NCI-H82 (cell line): ENCODE results near the gene ZNF827.
A peak's percentile ranks its signal among the peaks of the same experiment; 100 is the strongest.

Experiments
- DNase-seq: peaks from one replicate; lab custom pipeline; 2025; lab: John Stamatoyannopoulos, UW

ZNF827 gene

DNA sequence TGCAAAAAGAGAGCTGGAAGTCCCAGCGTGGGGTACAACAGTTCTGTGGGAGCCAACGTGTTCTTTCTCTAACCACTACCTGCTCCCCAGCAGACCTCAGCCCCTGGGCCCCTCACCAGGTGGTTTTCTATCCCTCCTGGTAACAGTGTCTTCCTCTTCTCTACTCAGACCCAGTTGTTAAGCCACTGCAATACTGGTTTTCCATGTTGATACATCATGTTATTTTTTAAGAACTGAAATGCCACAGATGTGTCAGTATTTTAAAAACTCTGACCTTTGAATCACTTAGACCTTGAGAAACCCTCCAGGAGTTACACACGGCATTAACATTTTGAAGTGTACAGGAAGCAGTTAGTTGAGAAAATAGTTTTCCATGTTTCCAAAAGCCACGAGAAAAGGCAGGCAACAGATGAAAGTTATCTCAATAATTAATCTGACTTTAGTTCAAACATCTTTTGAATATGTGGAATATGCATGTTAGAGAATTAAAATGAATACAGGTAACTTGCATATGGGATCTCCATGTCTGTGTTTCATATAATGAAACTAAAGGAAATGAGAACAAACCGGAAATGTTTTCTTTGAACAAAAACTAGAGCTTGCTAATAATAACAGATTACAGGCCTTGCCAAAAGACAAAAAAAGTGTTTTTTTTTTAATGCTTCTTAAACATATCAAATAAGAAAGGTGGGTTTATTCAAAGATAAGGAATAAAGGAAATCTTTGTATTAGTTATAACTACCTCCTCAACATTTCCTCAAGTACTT, 108.8 kb downstream of the ZNF827 start:
- no peak for DNase-seq

DNA sequence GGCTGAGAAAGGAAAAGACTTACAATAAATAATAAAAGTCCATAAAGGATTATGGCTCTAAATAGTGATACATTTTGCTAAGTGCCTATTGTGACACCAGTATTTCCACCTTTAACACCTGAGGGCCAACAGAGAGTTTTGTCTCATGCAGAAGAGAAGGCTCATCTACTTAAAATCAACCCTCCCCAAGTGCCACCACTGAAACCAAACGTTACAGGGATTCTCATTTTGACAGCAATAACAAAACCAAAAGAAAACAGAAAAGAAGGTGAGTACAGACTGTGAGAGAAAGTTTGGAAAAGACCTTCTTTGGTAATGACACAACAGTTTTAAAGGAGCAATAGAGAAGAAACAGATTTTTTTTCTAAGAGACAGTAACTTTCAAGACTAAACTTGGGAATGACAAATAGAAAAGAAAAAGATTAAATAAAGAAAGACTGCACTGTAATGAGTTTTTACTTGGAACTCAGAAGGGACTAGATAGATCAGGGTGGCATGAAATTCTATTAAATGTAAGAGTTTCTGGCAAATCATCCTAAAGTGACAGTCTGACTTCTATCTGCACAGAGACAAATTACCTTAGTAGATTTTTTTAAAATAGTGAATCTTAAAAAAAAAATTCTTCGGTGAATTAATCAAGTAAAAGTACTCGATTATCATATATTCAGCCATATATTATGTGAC, 109.7 kb downstream of the ZNF827 start:
- no peak for DNase-seq

DNA sequence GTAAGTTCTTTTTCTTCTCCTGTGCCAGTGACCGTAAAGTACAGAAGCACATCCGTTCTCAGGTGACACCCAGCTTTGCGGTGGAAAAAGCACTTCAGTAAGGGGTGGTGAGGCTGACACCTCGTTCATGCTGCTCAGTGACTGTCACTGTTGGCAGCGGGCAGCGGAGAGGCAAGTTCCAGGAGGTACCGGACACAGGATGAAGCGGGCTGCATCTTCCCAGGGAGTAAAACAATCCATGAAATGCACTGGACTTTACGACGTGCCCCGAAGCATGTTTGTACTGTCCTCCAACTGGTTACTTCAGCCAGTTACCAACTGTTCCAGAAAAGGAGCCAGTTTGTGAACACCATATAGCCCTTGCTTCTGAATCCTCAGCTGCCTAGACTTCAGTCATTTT, 110.7 kb downstream of the ZNF827 start:
- DNase-seq = no peak

DNA sequence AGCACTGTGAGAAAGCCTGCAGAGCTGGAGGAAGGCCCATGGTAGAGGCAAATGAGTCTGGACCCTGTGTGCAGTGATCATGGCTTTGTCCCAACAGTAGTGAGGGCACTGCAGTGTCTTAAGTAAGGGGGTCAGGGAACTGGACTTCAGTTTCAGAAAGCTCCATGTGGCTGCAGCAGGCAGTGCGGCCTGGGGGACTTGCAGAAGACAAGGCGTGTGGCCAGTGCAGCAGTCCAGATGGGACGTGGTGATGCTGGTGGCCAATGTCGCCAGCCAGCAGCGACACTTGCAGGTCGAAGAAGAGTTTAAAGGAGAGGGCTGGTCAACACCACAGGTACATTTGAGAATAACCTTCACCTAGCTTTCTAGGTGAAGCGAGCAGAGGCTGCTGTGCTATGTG, 113.4 kb downstream of the ZNF827 start:
- no peak for DNase-seq

DNA sequence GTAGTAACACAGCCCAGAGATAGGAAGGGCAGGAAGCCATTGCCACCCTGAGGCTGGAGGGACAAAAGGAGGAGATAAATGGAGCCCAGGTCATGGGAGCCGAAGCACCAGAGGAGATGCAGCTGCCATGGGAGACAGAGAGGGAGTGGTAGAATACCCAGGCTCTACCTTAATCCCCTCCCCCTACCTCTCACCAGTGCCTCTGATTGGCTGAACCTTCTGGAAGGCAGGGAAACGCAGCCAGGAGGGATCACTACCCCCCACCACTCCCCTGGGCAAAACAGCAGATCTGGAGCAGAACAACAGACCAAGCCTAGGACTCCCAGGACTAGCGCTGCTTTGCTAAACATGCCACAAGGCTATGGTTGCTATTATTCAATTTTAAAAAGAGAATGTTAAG, 114.2 kb downstream of the ZNF827 start:
- peak; percentile 69 for DNase-seq

DNA sequence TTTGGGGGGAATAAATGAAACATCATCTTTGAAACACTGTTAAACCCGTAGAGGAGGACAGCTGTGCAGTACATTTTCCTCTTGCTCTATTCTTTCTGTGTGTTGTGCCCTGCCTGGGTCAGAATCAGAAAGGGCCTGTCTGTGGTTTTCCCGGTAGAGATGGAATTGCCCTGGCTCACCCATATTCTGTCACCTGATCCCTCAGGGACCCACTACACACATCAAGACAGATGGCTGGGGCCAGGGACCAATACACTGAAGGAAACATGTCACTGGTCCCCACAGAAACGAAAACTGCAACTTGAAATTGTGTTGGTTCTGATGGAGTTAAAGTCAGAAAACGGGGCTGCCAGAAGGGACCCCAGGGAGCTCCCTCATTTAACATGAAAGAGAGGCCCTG, 114.9 kb downstream of the ZNF827 start:
- DNase-seq = peak; percentile 22

DNA sequence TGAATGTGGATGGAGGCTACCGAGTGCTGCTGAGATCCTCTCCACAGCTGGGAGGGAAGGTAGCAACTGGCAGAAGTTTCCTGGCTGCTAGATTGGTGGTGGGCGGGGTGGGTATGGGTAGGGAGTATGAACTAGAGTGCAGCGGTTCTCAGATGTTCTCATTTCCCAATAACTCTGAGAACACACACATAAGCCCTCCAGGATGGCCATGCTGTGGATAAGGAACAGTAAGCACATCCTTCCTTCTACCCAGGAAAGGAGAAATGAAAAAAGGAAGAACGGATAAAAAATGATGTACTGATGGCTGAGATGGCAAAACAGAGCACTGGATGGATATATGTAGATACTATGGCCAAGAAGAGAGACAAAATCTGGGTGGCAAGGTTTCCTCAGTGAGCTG, 116.0 kb downstream of the ZNF827 start:
- DNase-seq = no peak

DNA sequence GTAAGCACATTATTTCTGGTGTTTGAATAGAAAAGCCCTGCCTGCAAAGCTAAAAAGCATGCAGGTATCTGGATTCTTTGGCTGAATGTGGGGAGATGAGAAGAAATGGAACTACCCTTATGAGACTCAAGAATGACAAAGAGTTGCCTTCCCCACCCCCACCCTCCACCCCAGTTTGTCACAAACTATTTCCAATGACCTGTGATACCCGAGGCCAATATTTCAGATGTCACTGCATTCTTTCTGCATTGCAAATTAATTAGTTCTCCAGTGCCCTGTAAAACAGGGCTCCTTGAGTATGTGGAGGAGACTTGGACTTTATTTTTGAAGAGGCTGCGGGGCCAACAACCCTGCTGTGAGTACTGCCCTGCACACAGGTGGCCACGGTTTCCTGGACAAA, 116.4 kb downstream of the ZNF827 start:
- DNase-seq = no peak

DNA sequence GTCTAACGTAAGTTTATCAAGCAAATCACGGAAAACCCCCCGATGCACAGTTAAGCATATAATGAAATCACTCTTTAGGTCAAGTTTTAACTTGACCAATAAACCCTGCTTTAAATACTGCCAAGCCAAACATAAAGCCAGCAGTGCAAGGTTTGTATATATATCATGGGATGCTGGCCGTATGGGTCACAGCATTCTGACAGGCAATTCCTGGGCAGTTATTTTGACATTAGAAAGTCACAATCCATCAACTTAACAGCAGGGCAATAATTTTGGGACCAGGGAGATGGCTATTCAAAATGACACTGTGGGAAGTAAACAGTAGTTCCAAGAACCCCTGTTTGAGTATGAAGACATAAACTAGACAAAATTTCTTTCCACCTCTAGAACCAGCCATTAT, 116.9 kb downstream of the ZNF827 start:
- no peak for DNase-seq

DNA sequence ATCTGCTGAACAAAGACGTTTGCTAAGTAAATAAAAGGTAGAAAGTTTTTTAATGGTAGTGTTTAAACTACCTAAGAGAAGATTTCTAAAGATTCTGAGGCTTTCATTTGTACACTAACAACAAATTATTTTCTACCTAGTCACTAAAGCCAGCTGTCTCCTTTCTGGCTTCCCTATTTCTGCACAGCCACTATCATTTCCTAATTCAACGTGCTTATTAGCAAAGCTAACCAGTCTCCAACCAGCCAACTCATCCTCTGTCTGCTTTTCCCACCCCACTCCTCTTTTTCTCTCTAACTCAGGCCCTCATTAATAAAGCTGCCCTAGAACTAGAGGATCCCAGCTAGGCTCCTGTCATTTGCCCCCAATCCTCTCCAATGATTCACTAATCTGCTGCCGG, 118.2 kb downstream of the ZNF827 start:
- DNase-seq = peak; percentile 11

DNA sequence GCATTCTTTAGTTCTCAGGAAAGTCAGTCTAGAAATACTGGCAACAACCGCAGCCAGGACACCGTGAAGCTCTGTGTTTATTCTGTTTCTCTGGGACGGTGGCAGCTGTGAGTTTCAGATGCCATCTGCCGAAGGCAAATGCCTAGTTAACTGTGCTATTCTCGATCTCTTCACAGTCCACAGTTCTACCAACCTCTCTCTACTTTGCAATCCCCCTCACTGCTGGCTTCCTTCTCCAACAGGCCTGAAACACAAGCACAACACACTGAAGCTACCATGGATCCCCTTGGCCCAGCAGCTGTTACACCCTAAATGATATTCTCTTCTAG, 118.8 kb downstream of the ZNF827 start:
- DNase-seq = peak; percentile 45

DNA sequence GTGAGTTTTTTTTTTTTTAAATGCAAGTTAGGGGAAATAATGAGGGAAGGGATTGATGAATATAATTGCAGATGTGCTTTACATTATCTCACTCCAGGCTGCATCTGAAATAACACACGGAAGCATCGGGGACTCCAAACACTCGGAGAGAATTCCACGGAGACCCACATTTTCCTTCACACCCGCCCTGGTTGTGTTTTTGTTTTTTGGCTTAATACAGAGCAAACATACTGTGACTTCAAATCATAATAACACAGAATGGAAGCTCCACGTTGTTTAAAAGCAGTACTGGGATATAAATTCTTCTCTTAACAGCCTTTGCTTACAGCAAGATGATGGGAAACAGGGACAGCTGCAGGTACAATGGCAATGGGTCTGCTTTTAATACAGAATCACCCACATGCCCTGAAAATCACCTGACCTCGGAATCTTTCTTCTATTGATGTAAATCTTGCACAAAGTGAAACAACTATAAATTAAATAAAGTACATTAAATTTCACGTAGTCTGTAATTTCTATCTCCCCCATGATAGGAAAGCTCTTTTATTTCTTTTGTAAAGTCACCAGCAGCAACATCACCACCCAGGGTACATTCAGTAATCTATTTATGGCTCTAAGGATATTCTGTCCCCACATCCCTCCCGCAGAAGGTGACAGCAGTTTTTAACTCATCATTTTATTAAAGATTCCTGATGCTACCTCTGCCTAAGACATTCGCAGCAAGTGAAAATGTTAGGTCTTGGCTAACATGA, 119.3 kb downstream of the ZNF827 start:
- no peak for DNase-seq

DNA sequence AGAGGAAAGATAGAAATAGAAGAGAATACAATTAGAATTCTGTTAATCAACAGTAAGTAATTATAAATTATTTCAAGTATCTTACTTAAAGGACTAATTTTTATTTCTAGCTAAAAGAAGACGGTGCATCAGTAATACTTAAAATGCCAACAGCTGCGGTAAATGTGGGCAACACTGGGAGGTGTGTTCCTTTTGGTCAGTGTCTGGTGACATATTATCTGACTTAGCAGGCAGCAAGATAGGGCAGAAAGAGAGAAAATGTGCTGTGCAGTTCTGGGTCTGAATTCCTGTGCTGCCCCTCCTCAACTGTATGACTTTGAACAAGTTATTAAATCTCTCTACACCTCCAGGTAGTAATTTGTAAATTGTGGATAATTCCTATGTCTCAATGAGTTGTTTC, 120.6 kb downstream of the ZNF827 start:
- DNase-seq = no peak

DNA sequence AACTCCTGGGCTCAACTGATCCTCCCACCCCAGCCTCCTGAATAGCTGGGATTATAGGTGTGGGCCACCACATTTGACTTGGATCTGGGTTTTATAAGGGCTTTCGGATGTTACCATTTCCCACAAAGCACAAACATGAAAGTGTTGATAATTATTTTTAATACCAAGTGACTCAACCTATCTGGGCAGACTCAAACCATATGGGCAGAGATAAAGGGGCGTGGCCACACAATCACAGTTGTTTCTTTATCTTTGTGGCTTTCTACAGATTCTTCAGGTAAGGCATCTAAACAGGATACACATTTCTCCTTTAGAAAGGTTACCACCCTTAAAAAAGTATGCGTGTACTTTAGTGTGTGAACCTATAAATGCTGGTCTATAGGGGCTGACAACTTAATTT, 122.5 kb downstream of the ZNF827 start:
- no peak for DNase-seq

DNA sequence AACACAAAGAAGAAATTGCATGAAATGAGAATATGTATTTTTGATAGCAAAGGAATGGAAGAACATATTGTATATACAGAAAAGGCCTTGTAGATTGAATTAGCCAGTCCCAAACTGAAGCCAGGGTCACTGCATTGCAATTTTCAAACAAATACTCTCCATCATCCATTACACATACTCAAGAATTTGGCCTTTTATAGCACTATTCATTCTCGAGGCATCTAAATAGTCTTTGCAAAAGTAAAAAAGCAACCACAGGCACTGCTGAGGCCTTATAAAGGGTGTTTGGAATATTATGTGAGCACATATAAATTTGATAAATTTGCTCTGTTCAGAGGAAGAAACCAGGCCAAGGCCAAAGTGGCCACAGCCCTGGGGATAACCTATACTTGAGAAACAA, 123.0 kb downstream of the ZNF827 start:
- DNase-seq = no peak

DNA sequence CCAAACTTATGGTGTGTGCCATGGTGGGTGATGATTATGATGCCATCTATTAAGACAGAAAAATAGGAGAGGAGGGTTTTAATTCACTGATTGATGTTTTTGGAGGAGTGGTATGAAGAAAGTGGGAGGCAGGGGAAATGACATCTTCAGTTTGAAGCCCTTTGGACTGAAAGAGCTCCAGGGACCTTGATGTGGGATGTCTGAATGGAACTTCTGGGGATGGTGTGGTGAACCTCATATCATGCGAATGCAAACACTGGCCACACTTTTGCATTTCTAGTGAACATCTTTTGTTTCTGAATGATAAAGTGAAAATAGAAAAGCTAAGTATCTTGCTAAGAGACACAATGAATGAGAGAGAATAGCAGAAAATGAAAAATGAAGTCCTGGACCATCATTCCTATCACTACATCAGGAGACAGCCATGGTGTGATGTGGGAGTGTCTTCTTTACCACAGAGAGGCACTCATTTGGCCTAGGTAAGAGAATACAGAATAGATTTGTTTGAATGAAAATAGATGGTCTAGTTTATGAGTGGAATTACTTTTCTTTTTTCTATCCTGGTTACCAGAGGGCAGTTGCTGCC, 123.5 kb downstream of the ZNF827 start:
- no peak for DNase-seq

DNA sequence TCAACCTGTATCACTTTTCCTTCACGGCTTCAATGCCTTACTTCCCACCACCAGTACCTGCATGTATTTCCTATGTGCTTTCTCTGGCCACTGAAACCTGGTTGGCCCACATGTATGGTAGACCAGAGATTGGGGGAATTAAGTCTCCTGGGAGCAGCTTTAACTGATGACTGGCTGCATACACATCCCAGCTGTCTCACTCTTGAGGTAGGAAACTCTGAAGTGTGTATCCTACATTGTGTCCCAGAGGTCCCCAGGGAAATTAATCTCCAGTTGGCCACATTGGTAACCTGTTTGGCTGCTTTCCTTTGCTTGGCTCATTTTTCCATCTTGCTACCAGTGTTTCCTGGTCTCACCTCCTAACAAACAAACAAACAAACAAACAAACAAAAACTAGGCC, 124.4 kb downstream of the ZNF827 start:
- peak; percentile 47 for DNase-seq

DNA sequence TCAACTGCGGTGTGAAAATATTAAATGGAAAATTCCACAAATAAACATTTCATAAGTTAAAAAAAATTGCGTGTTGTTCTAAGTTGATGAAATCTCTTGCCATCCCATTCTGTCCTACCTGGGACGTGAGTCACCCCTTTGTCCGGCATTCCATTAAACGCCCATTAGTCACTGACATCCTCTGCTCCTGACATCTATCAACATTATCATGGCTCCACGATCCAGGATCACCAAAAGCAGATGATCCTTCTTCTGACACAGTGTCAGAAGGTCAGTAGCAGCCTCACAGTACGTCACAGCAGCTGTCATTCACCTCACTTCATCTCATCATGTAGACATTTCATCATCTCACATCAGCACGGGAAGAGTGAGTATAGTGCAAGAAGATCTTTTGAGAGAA, 125.7 kb downstream of the ZNF827 start:
- no peak for DNase-seq

DNA sequence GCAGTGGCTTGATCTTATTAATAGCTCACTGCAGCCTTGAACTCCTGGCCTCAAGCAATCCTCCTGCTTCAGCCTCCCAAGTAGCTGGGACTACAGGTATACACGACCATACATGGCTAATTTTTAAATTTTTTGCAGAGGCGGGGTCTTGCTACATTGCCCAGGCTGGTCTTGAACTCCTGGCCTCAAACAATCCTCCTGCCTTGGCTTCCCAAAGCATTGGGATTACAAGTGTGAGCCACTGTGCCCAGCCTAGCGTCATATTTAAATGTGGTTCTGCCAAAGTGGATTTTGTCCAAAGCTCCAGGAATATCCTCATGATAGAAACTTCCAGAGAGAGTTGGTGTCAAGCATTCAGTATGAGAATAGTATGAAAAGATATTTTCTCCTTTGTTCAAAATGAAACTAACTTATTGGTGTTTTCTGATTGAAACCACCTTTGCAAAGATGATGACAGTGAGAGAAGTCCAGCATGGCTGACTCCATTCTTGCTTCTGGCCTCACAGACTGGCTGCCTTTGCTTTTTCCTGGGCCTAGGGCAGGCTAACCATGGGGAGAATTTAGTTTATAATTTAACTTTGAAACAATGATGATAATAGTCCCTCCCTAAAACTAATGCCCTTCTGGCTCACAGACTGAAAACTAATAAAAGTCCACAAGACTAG, 129.6 kb downstream of the ZNF827 start:
- no peak for DNase-seq

DNA sequence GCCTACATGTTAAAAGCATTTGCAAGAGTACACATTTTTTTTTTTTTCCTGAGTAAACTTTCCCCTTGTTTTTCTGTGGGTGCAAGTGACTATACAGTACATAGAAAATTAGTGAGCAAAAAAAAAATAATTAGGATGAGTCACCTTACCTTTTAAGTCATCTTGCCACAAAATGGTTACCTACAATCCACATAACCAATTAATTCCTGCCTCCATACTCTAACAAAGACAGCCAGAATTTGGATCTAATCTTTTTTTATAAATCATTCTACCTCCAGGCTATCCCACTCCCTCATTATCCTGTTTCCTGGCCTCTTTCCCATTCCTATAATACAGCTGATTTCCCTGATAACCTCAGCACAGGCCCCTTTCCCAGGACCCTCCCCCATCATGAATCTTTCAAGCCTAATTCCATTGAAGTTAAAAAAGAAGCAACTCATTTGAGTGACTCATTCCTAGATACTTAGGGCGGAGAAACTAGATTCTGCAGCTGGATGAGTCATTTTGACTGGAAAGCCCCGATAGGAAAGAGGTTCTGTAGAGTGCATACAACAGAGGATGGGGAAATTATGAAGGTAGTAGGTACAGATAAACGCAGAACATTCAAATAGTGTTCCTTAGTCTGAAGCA, 130.5 kb downstream of the ZNF827 start:
- DNase-seq = no peak

DNA sequence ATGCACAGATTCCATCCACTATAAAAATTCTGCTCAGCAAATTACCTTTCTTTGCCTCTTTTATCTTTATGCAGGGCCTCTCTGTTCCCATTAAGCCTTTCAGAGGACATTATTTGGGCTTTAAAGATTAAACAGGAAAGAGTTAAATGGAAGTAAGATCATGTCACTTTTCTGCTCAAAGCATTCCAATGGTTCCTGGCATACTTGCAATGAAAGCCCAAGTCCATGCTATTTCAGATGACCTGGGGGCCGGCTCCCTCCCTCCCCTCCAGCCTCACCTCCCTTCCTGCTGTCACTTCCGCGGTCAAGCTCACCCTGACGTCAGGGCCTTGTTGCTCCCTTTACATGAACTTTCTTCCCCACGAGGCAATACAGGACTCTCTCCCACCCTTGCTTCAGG, 133.1 kb downstream of the ZNF827 start:
- no peak for DNase-seq

DNA sequence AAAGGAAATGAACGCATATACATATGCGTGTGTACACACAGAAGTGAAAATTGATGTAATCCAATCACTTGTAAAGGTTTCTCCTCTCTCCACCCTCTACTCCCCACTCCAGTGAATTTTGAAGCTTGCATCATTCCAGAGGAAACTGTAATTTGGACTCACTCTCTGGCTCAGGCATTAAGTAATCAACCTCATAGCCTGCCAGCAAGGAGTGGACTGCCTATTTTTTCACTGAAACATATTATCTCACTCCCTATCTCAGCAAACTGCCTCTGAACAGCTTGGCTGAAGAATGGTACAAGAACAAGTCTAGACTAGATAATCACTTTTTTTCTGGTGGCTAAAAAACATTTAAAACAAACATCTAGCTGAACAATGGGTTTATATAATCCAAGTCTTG, 134.5 kb downstream of the ZNF827 start:
- no peak for DNase-seq
